Gastroesophageal sphincter (tissue), 4 donors: ENCODE measurements around the gene FRZB. TPM values are rescaled to one million over a fixed set of nuclear protein-coding genes. Genes with fewer than 3 reads are reported as not detected.
A peak's percentile ranks its signal among the peaks of the same experiment; 100 is the strongest.

Experiments used
- ATAC-seq: fragments of 150-250 bp; one replicate; pipeline ENCODE4 v1.9.1; 2016; ENCODE audit warnings: mild to moderate bottlenecking, moderate library complexity
- H3K27ac ChIP-seq, 4 donors: fragments of 200-600 bp; sonication (generic) in 3 of 4; 1 replicate in 3 of 4; 2 replicates in 1 of 4; pipeline ENCODE4 v1.5.1; 2016 to 2019
- H3K27me3 ChIP-seq: fragments of 200-600 bp; sonication (generic); one replicate; pipeline ENCODE4 v1.5.1; 2019
- H3K36me3 ChIP-seq, 2 donors: fragments of 200-600 bp; sonication (generic); one replicate each; pipeline ENCODE4 v1.5.1; 2019; ENCODE audit warnings: control low read depth in 1 of 2
- H3K4me1 ChIP-seq, 3 donors: fragments of 200-600 bp; sonication (generic); 1 replicate in 2 of 3; 2 replicates in 1 of 3; pipeline ENCODE4 v1.5.1; 2016 to 2019; ENCODE audit warnings: control low read depth in 2 of 3
- H3K4me3 ChIP-seq, 2 donors: fragments of 200-600 bp; sonication (generic); one replicate each; pipeline ENCODE4 v1.5.1; 2019; ENCODE audit warnings: mild to moderate bottlenecking in 1 of 2, moderate library complexity in 1 of 2
- H3K9me3 ChIP-seq, 3 donors: fragments of 200-600 bp; sonication (generic); one replicate each; pipeline ENCODE4 v1.5.1; 2017 to 2019; ENCODE audit warnings: control low read depth in 2 of 3
- CTCF ChIP-seq, 4 experiments: fragments of 200-600 bp in 2 of 4; fragments of 450-650 bp in 2 of 4; sonication (generic) in 1 of 4; IDR thresholded peaks; one replicate each; pipeline ENCODE4 v1.5.1; 2017 to 2019; ENCODE audit warnings: antibody characterized with exemption in 4 of 4, mild to moderate bottlenecking in 2 of 4, moderate library complexity in 2 of 4
- EP300 ChIP-seq: sonication (generic); formaldehyde crosslinking; IDR thresholded peaks from one replicate; pipeline ENCODE4 v1.6.1; 2017; ENCODE audit warnings: antibody characterized with exemption, mild to moderate bottlenecking
- POLR2A ChIP-seq, 2 donors: fragments of 450-650 bp; IDR thresholded peaks; one replicate each; pipeline ENCODE4 v1.6.1; 2017; ENCODE audit warnings: antibody characterized with exemption in 2 of 2, mild to moderate bottlenecking in 2 of 2, moderate library complexity in 1 of 2
- POLR2AphosphoS5 ChIP-seq: sonication (generic); formaldehyde crosslinking; IDR thresholded peaks from one replicate; pipeline ENCODE4 v1.6.1; 2017; ENCODE audit warnings: antibody characterized with exemption
- whole genome bisulfite sequencing, 2 donors: methylation state at CpG; one replicate each; pipeline ENCODE4 v1.1.5; 2018; ENCODE audit warnings: low coverage in 1 of 2; 5-methylcytosine and 5-hydroxymethylcytosine counted together
- total RNA-seq, 4 donors: library from RNA; depleted of rRNA; stranded (reverse); fragments of >200 nt; gene quantifications; one replicate each; pipeline ENCODE4 v1.1.0, GENCODE V29; 2016

The FRZB gene
- total RNA-seq, 4 donors from 2014 or later = 8.5 to 88.4 (median 18.6) TPM

- H3K27ac ChIP-seq = no peak overlapping the region
- ATAC-seq = no peak
- H3K4me3 ChIP-seq = no peak overlapping the region
- TF ChIP-seq CTCF (IDR thresholded peaks at IDR 0.05) (no peak), EP300 (no peak), POLR2AphosphoS5 (no peak), POLR2A (IDR thresholded peaks at IDR 0.05) (no peak)
- no peaks in the 10 kb centered on the region for H3K9me3 ChIP-seq
- 59 to 79% methylated on average over 1 to 2 of the region's 2 CpGs for WGBS, 2 donors
- no peaks in the 10 kb centered on the region for H3K36me3 ChIP-seq
- H3K4me1 ChIP-seq = peaks cover 3 to 65% (median 8%) of the 10 kb centered on the region in 3 donors
- H3K27me3 ChIP-seq = no peaks in the 10 kb centered on the region
Measured at GRCh38 chr2:182821182-182821581, 45.3 kb downstream of the FRZB start.

GRCh38 chr2:182819412-182819811 is 47.0 kb downstream of the FRZB start:
- Histone ChIP-seq H3K27me3 (no peaks in the 10 kb centered on the region), H3K27ac (peak overlapping the region in 1 of 4 donors; percentile 9), H3K36me3 (no peaks in the 10 kb centered on the region), H3K4me3 (no peak overlapping the region), H3K4me1 (peaks cover 3 to 48% (median 6%) of the 10 kb centered on the region in 3 donors), H3K9me3 (no peaks in the 10 kb centered on the region)
- TF ChIP-seq POLR2AphosphoS5 = no peak
- TF ChIP-seq POLR2A (IDR thresholded peaks at IDR 0.05) = no peak
- no peak for TF ChIP-seq EP300
- no peak for TF ChIP-seq CTCF (IDR thresholded peaks at IDR 0.05)
- WGBS, 2 donors = 85% methylated on average over 2 of the region's 4 CpGs; no CpG with 5 or more reads in 1 of the 2 donors
- ATAC-seq = no peak

- 23 to 40% methylated on average over 1 to 4 of the region's 4 CpGs for WGBS, 2 donors
- Histone ChIP-seq H3K27ac (peak overlapping the region in 1 of 4 donors; percentile 9), H3K4me3 (no peak overlapping the region), H3K36me3 (no peaks in the 10 kb centered on the region), H3K9me3 (no peaks in the 10 kb centered on the region), H3K4me1 (peaks cover 3 to 46% (median 6%) of the 10 kb centered on the region in 3 donors), H3K27me3 (no peaks in the 10 kb centered on the region)
- no peak for ATAC-seq
- TF ChIP-seq EP300 (no peak), CTCF (IDR thresholded peaks at IDR 0.05) (no peak), POLR2A (IDR thresholded peaks at IDR 0.05) (no peak), POLR2AphosphoS5 (no peak)
Measured at GRCh38 chr2:182818925-182819324, 47.5 kb downstream of the FRZB start.

- WGBS, 2 donors = 30 to 33% methylated on average over 3 of the region's 3 CpGs
- H3K27ac ChIP-seq = peak overlapping the region in 1 of 4 donors; percentile 9
- H3K9me3 ChIP-seq = no peaks in the 10 kb centered on the region
- H3K4me1 ChIP-seq = peaks cover 3 to 46% (median 6%) of the 10 kb centered on the region in 3 donors
- H3K27me3 ChIP-seq = no peaks in the 10 kb centered on the region
- H3K36me3 ChIP-seq = no peaks in the 10 kb centered on the region
- ATAC-seq = no peak
- TF ChIP-seq CTCF (IDR thresholded peaks at IDR 0.05) (no peak), EP300 (no peak), POLR2AphosphoS5 (no peak), POLR2A (IDR thresholded peaks at IDR 0.05) (no peak)
- no peak overlapping the region for H3K4me3 ChIP-seq
Measured at GRCh38 chr2:182818501-182818900, 47.9 kb downstream of the FRZB start.

- peak overlapping the region in 1 of 4 donors; percentile 9 for H3K27ac ChIP-seq
- 35 to 37% methylated on average over 2 of the region's 2 CpGs for WGBS, 2 donors
- ATAC-seq = no peak
- H3K27me3 ChIP-seq = no peaks in the 10 kb centered on the region
- TF ChIP-seq EP300 = no peak
- no peak for TF ChIP-seq POLR2AphosphoS5
- TF ChIP-seq CTCF (IDR thresholded peaks at IDR 0.05) = no peak
- TF ChIP-seq POLR2A (IDR thresholded peaks at IDR 0.05) = no peak
- peaks cover 3 to 46% (median 6%) of the 10 kb centered on the region in 3 donors for H3K4me1 ChIP-seq
- no peaks in the 10 kb centered on the region for H3K36me3 ChIP-seq
- H3K4me3 ChIP-seq = no peak overlapping the region
- no peaks in the 10 kb centered on the region for H3K9me3 ChIP-seq
Measured at GRCh38 chr2:182817558-182817957, 48.9 kb downstream of the FRZB start.
